HEK293 (cell line): ENCODE results near the gene TACC2.
A peak's percentile ranks its signal among the peaks of the same experiment; 100 is the strongest.

Source experiments
- BCL11A ChIP-seq: fragments of 450-650 bp; formaldehyde crosslinking; IDR thresholded peaks from 2 replicates; pipeline ENCODE4 v1.5.1; 2016; ENCODE audit warnings: low read depth, missing biosample characterization, missing genetic modification characterization
- BCL11B ChIP-seq: fragments of 450-650 bp; formaldehyde crosslinking; IDR thresholded peaks from 2 replicates; pipeline ENCODE4 v1.5.1; 2016; ENCODE audit warnings: low read depth, missing biosample characterization, missing genetic modification characterization
- GLI2 ChIP-seq: fragments of 450-650 bp; formaldehyde crosslinking; IDR thresholded peaks from 2 replicates; pipeline ENCODE4; 2017; ENCODE audit warnings: missing biosample characterization, missing genetic modification characterization, low read depth, borderline replicate concordance
- GLIS2 ChIP-seq: fragments of 450-650 bp; formaldehyde crosslinking; IDR thresholded peaks from 2 replicates; pipeline ENCODE4 v1.5.1; 2016; ENCODE audit warnings: missing biosample characterization, missing genetic modification characterization
- HOXD13 ChIP-seq: sonication (generic); formaldehyde crosslinking; IDR thresholded peaks from 2 replicates; pipeline ENCODE4 v1.8.0; 2022; ENCODE audit warnings: missing genetic modification reagents, borderline replicate concordance
- KLF16 ChIP-seq: fragments of 450-650 bp; formaldehyde crosslinking; IDR thresholded peaks from 2 replicates; pipeline ENCODE4 v1.5.1; 2017; ENCODE audit warnings: missing biosample characterization, missing genetic modification characterization
- KLF8 ChIP-seq: fragments of 450-650 bp; formaldehyde crosslinking; IDR thresholded peaks from 2 replicates; pipeline ENCODE4 v1.5.1; 2016; ENCODE audit warnings: missing biosample characterization, missing genetic modification characterization
- REPIN1 ChIP-seq: fragments of 450-650 bp; formaldehyde crosslinking; IDR thresholded peaks from 2 replicates; pipeline ENCODE4 v1.5.1; 2017; ENCODE audit warnings: missing biosample characterization, missing genetic modification characterization, low read depth
- SP3 ChIP-seq: fragments of 450-650 bp; formaldehyde crosslinking; IDR thresholded peaks from 2 replicates; pipeline ENCODE4 v1.5.1; 2016; ENCODE audit warnings: missing biosample characterization, missing genetic modification characterization
- YY2 ChIP-seq: fragments of 450-650 bp; formaldehyde crosslinking; IDR thresholded peaks from 2 replicates; pipeline ENCODE4 v1.5.1; 2016; ENCODE audit warnings: missing biosample characterization, missing genetic modification characterization
- ZEB2 ChIP-seq: fragments of 450-650 bp; formaldehyde crosslinking; IDR thresholded peaks from 2 replicates; pipeline ENCODE4 v1.5.1; 2016; ENCODE audit warnings: missing biosample characterization, missing genetic modification characterization
- ZNF10 ChIP-seq: fragments of 450-650 bp; formaldehyde crosslinking; IDR thresholded peaks from 2 replicates; pipeline ENCODE4 v1.5.1; 2017; ENCODE audit warnings: missing biosample characterization, missing genetic modification characterization
- ZNF121 ChIP-seq: fragments of 450-650 bp; formaldehyde crosslinking; IDR thresholded peaks from 2 replicates; pipeline ENCODE4 v1.5.1; 2016; ENCODE audit warnings: missing biosample characterization, missing genetic modification characterization
- ZNF211 ChIP-seq: fragments of 450-650 bp; formaldehyde crosslinking; IDR thresholded peaks from 2 replicates; pipeline ENCODE4 v1.5.1; 2016; ENCODE audit warnings: low read depth, missing biosample characterization, missing genetic modification characterization
- ZNF221 ChIP-seq: fragments of 450-650 bp; formaldehyde crosslinking; IDR thresholded peaks from 2 replicates; pipeline ENCODE4 v1.5.1; 2017; ENCODE audit warnings: missing biosample characterization, missing genetic modification characterization, borderline replicate concordance
- ZNF23 ChIP-seq: fragments of 450-650 bp; formaldehyde crosslinking; IDR thresholded peaks from 2 replicates; pipeline ENCODE4 v1.5.1; 2016; ENCODE audit warnings: missing biosample characterization, missing genetic modification characterization, borderline replicate concordance
- ZNF341 ChIP-seq: fragments of 450-650 bp; formaldehyde crosslinking; IDR thresholded peaks from 2 replicates; pipeline ENCODE4; 2016; ENCODE audit warnings: low read depth, missing biosample characterization, missing genetic modification characterization
- ZNF48 ChIP-seq: fragments of 450-650 bp; formaldehyde crosslinking; IDR thresholded peaks from 2 replicates; pipeline ENCODE4 v1.5.1; 2016; ENCODE audit warnings: missing biosample characterization, missing genetic modification characterization
- ZNF629 ChIP-seq: fragments of 450-650 bp; formaldehyde crosslinking; IDR thresholded peaks from 2 replicates; pipeline ENCODE4 v1.5.1; 2017; ENCODE audit warnings: missing biosample characterization, missing genetic modification characterization
- ZNF701 ChIP-seq: fragments of 450-650 bp; formaldehyde crosslinking; IDR thresholded peaks from 2 replicates; pipeline ENCODE4 v1.5.1; 2016; ENCODE audit warnings: missing biosample characterization, missing genetic modification characterization
- ZNF747 ChIP-seq: fragments of 450-650 bp; formaldehyde crosslinking; IDR thresholded peaks from 2 replicates; pipeline ENCODE4 v1.5.1; 2016; ENCODE audit warnings: missing biosample characterization, missing genetic modification characterization
- TF ChIP-seq, protein P1 (sequence below): fragments of 450-650 bp; formaldehyde crosslinking; IDR thresholded peaks from 2 replicates; pipeline ENCODE4 v1.5.1; 2016; ENCODE audit warnings: missing biosample characterization, missing genetic modification characterization
- TF ChIP-seq, protein P2 (sequence below): fragments of 450-650 bp; formaldehyde crosslinking; IDR thresholded peaks from 2 replicates; pipeline ENCODE4 v1.5.1; 2017; ENCODE audit warnings: missing biosample characterization, mild to moderate bottlenecking, missing genetic modification characterization, moderate library complexity
- TF ChIP-seq, protein P3 (sequence below): fragments of 450-650 bp; formaldehyde crosslinking; IDR thresholded peaks from 2 replicates; pipeline ENCODE4 v1.5.1; 2016; ENCODE audit warnings: missing biosample characterization, missing genetic modification characterization
- TF ChIP-seq, protein P4 (sequence below): fragments of 450-650 bp; formaldehyde crosslinking; IDR thresholded peaks from 2 replicates; pipeline ENCODE4 v1.5.1; 2016; ENCODE audit warnings: missing biosample characterization, missing genetic modification characterization
- TF ChIP-seq, protein P5 (sequence below): fragments of 450-650 bp; formaldehyde crosslinking; optimal IDR thresholded peaks from 2 replicates; pipeline ENCODE3; 2016; ENCODE audit warnings: missing biosample characterization, mild to moderate bottlenecking, missing genetic modification characterization
- TF ChIP-seq, protein P6 (sequence below): fragments of 450-650 bp; formaldehyde crosslinking; IDR thresholded peaks from 2 replicates; pipeline ENCODE4 v1.5.1; 2016; ENCODE audit warnings: missing biosample characterization, missing genetic modification characterization
- TF ChIP-seq, protein P7 (sequence below): fragments of 450-650 bp; formaldehyde crosslinking; IDR thresholded peaks from 2 replicates; pipeline ENCODE4 v1.5.1; 2016; ENCODE audit warnings: missing biosample characterization, missing genetic modification characterization

TACC2 gene

DNA sequence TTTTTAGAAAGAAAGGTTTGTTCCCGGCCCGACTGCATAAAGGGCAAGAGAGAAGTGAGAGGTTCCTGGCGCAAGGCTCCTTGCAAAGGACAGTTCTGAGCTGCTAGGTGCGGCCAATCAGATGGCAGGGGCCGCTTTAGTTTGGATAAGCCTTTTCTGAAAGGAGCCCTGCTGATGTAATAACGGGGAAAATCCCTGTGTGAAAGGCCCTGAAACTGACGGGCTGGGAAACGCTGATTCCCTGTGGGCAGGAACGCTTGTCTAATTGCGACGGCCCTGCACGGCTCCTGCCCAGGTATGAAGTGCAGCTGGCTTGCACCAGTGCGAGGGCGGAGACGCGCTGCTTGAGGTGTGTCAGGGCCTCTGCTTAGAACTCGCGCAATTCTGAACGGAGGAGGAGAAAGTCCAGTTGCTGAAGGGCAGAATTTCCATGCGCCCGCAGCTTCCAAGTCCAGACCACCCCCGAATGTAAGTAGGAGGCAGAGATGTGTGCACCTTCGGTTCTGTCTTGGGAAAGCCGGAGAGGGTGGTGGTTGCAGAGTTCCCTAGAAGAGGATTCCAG is 30.5 kb downstream of the TACC2 start (continued):
- no peak for TF ChIP-seq REPIN1 (tag by site-specific recombination)
- 0 out of 2 replicates have a peak, but pooled peaks have one; percentile 29 for TF ChIP-seq ZEB2
- no peak for TF ChIP-seq ZNF701
- TF ChIP-seq ZNF747 (tag by site-specific recombination) = no peak
- TF ChIP-seq YY2 = no peak
- TF ChIP-seq ZNF341 (tag by site-specific recombination) = no peak
- no peak for TF ChIP-seq ZNF10 (tag by site-specific recombination)
- TF ChIP-seq, protein P1, sequence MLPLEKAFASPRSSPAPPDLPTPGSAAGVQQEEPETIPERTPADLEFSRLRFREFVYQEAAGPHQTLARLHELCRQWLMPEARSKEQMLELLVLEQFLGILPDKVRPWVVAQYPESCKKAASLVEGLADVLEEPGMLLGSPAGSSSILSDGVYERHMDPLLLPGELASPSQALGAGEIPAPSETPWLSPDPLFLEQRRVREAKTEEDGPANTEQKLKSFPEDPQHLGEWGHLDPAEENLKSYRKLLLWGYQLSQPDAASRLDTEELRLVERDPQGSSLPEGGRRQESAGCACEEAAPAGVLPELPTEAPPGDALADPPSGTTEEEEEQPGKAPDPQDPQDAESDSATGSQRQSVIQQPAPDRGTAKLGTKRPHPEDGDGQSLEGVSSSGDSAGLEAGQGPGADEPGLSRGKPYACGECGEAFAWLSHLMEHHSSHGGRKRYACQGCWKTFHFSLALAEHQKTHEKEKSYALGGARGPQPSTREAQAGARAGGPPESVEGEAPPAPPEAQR (tag by site-specific recombination) = no peak
- TF ChIP-seq, protein P2, sequence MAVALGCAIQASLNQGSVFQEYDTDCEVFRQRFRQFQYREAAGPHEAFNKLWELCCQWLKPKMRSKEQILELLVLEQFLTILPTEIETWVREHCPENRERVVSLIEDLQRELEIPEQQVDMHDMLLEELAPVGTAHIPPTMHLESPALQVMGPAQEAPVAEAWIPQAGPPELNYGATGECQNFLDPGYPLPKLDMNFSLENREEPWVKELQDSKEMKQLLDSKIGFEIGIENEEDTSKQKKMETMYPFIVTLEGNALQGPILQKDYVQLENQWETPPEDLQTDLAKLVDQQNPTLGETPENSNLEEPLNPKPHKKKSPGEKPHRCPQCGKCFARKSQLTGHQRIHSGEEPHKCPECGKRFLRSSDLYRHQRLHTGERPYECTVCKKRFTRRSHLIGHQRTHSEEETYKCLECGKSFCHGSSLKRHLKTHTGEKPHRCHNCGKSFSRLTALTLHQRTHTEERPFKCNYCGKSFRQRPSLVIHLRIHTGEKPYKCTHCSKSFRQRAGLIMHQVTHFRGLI (tag by site-specific recombination) = no peak
- TF ChIP-seq, protein P3, sequence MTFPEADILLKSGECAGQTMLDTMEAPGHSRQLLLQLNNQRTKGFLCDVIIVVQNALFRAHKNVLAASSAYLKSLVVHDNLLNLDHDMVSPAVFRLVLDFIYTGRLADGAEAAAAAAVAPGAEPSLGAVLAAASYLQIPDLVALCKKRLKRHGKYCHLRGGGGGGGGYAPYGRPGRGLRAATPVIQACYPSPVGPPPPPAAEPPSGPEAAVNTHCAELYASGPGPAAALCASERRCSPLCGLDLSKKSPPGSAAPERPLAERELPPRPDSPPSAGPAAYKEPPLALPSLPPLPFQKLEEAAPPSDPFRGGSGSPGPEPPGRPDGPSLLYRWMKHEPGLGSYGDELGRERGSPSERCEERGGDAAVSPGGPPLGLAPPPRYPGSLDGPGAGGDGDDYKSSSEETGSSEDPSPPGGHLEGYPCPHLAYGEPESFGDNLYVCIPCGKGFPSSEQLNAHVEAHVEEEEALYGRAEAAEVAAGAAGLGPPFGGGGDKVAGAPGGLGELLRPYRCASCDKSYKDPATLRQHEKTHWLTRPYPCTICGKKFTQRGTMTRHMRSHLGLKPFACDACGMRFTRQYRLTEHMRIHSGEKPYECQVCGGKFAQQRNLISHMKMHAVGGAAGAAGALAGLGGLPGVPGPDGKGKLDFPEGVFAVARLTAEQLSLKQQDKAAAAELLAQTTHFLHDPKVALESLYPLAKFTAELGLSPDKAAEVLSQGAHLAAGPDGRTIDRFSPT (tag by site-specific recombination) = no peak
- no peak for TF ChIP-seq BCL11A (tag by site-specific recombination)
- peak; percentile 13; the same call in 1 of the 2 replicates for TF ChIP-seq GLIS2
- no peak; the same call in 1 of the 2 replicates for TF ChIP-seq KLF16 (tag by site-specific recombination)
- no peak for TF ChIP-seq BCL11B
- no peak for TF ChIP-seq SP3
- no peak for TF ChIP-seq ZNF211 (tag by site-specific recombination)
- no peak for TF ChIP-seq GLI2 (tag by site-specific recombination)
- no peak for TF ChIP-seq ZNF121 (tag by site-specific recombination)
- TF ChIP-seq ZNF48 (tag by site-specific recombination) = no peak
- TF ChIP-seq, protein P4, sequence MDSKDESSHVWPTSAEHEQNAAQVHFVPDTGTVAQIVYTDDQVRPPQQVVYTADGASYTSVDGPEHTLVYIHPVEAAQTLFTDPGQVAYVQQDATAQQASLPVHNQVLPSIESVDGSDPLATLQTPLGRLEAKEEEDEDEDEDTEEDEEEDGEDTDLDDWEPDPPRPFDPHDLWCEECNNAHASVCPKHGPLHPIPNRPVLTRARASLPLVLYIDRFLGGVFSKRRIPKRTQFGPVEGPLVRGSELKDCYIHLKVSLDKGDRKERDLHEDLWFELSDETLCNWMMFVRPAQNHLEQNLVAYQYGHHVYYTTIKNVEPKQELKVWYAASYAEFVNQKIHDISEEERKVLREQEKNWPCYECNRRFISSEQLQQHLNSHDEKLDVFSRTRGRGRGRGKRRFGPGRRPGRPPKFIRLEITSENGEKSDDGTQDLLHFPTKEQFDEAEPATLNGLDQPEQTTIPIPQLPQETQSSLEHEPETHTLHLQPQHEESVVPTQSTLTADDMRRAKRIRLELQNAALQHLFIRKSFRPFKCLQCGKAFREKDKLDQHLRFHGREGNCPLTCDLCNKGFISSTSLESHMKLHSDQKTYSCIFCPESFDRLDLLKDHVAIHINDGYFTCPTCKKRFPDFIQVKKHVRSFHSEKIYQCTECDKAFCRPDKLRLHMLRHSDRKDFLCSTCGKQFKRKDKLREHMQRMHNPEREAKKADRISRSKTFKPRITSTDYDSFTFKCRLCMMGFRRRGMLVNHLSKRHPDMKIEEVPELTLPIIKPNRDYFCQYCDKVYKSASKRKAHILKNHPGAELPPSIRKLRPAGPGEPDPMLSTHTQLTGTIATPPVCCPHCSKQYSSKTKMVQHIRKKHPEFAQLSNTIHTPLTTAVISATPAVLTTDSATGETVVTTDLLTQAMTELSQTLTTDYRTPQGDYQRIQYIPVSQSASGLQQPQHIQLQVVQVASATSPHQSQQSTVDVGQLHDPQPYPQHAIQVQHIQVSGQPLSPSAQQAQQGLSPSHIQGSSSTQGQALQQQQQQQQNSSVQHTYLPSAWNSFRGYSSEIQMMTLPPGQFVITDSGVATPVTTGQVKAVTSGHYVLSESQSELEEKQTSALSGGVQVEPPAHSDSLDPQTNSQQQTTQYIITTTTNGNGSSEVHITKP = peak; percentile 76
- TF ChIP-seq ZNF629 (tag by site-specific recombination) = no peak
- TF ChIP-seq, protein P5, sequence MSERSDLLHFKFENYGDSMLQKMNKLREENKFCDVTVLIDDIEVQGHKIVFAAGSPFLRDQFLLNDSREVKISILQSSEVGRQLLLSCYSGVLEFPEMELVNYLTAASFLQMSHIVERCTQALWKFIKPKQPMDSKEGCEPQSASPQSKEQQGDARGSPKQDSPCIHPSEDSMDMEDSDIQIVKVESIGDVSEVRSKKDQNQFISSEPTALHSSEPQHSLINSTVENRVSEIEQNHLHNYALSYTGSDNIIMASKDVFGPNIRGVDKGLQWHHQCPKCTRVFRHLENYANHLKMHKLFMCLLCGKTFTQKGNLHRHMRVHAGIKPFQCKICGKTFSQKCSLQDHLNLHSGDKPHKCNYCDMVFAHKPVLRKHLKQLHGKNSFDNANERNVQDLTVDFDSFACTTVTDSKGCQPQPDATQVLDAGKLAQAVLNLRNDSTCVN = peak; percentile 34
- TF ChIP-seq, protein P6, sequence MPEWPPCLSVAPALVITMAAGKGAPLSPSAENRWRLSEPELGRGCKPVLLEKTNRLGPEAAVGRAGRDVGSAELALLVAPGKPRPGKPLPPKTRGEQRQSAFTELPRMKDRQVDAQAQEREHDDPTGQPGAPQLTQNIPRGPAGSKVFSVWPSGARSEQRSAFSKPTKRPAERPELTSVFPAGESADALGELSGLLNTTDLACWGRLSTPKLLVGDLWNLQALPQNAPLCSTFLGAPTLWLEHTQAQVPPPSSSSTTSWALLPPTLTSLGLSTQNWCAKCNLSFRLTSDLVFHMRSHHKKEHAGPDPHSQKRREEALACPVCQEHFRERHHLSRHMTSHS = no peak
- no peak for TF ChIP-seq HOXD13
- TF ChIP-seq ZNF221 = no peak
- TF ChIP-seq, protein P7, sequence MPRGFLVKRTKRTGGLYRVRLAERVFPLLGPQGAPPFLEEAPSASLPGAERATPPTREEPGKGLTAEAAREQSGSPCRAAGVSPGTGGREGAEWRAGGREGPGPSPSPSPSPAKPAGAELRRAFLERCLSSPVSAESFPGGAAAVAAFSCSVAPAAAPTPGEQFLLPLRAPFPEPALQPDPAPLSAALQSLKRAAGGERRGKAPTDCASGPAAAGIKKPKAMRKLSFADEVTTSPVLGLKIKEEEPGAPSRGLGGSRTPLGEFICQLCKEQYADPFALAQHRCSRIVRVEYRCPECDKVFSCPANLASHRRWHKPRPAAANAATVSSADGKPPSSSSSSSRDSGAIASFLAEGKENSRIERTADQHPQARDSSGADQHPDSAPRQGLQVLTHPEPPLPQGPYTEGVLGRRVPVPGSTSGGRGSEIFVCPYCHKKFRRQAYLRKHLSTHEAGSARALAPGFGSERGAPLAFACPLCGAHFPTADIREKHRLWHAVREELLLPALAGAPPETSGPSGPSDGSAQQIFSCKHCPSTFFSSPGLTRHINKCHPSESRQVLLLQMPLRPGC (tag by site-specific recombination) = no peak
- TF ChIP-seq KLF8 (tag by site-specific recombination) = no peak
- no peak for TF ChIP-seq ZNF23
